K562 (cell line): Measurements from ENCODE around the gene PACSIN2. TPM values are rescaled to one million over a fixed set of nuclear protein-coding genes. Genes with fewer than 3 reads are reported as not detected.

Experiments
- ATAC-seq: fragments of 200-7000 bp; cut with Tn5 transposase; 3 replicates; pipeline ENCODE4 v1.9.1; 2020; ENCODE audit warnings: moderate library complexity
- BruUV-seq: library from RNA; stranded (reverse); fragments of 400-500 nt; replicated peaks from 2 replicates; lab custom pipeline; 2021; lab: Mats Ljungman, UMichigan
- CTCF ChIA-PET: fragments of 300-600 bp; formaldehyde crosslinking; extraction: SDS; loops from one replicate; lab custom pipeline; 2021; ENCODE audit warnings: low intra/inter-chr PET ratio; lab: Yijun Ruan, JAX
- POLR2A ChIA-PET: fragments of 300-600, 350-650 bp; sonication (Branson Sonifier 250); formaldehyde crosslinking; extraction: SDS; loops from one replicate; lab custom pipeline; 2021; ENCODE audit warnings: antibody characterized with exemption, inconsistent platforms; lab: Yijun Ruan, JAX
- DNase-seq, 4 experiments: peaks; one replicate each; pipeline versions ENCODE4 v3.0.0 to v3.0.0-alpha.2; 2011 to 2018; ENCODE audit warnings: low spot score in 3 of 4, mixed read lengths in 3 of 4; ENCODE audit errors: extremely low read depth in 1 of 4
- FAIRE-seq: peaks from 2 replicates; lab custom pipeline; 2011; peaks lifted over from hg19 to GRCh38; lab: Jason Lieb, UNC
- H2AFZ ChIP-seq: 2 replicates; pipeline ENCODE4 v1.6.0; 2011; ENCODE audit warnings: low read depth, low read length, control low read depth, inconsistent platforms
- H3K27ac ChIP-seq: fragments of 200-600 bp; 3 replicates; pipeline ENCODE4 v1.8.0; 2011; ENCODE audit warnings: low read depth, mild to moderate bottlenecking, control low read depth, inconsistent platforms, low read length, moderate library complexity, mixed read lengths; ENCODE audit errors: extremely low read depth
- H3K27me3 ChIP-seq, 2 experiments: fragments of 300-600 bp in 1 of 2; 2 replicates in 1 of 2; 3 replicates in 1 of 2; pipeline versions ENCODE4 v1.6.0 to v1.8.0; 2011; ENCODE audit warnings: inconsistent platforms in 2 of 2, low read length in 2 of 2, mild to moderate bottlenecking in 1 of 2, mixed read lengths in 1 of 2, moderate library complexity in 1 of 2; ENCODE audit not compliant: control insufficient read depth in 2 of 2, insufficient read depth in 2 of 2
- H3K36me3 ChIP-seq: fragments of 300-600 bp; 3 replicates; pipeline ENCODE4 v1.8.0; 2011; ENCODE audit warnings: mild to moderate bottlenecking, low read length, inconsistent platforms; ENCODE audit not compliant: control insufficient read depth, insufficient read depth
- H3K4me1 ChIP-seq, 2 experiments: fragments of 200-600 bp in 1 of 2; replicated peaks in 1 of 2; 2 replicates in 1 of 2; 3 replicates in 1 of 2; pipeline versions ENCODE4 v1.5.1 to v1.8.0; 2011; ENCODE audit warnings: inconsistent platforms in 2 of 2, low read length in 2 of 2, mild to moderate bottlenecking in 1 of 2, mixed read lengths in 1 of 2, moderate library complexity in 1 of 2; ENCODE audit not compliant: control insufficient read depth in 2 of 2, insufficient read depth in 2 of 2
- H3K4me2 ChIP-seq: 2 replicates; pipeline ENCODE4 v1.6.1; 2011; ENCODE audit warnings: low read length, control low read depth, inconsistent platforms, mixed read lengths; ENCODE audit not compliant: insufficient read depth
- H3K4me3 ChIP-seq: fragments of 200-600 bp; sonication (generic), shearing (Covaris generic); 2 replicates; pipeline ENCODE4 v1.5.1; 2016; ENCODE audit warnings: control low read depth, inconsistent platforms
- H3K79me2 ChIP-seq: fragments of 200-600 bp; 3 replicates; pipeline ENCODE4 v1.8.0; 2011; ENCODE audit warnings: low read length, inconsistent platforms; ENCODE audit not compliant: control insufficient read depth, insufficient read depth
- H3K9ac ChIP-seq, 2 experiments: 2 replicates each; pipeline versions ENCODE4 v1.6.0 to v1.6.1; 2011; ENCODE audit warnings: low read depth in 2 of 2, low read length in 2 of 2, control low read depth in 1 of 2, inconsistent platforms in 1 of 2, mild to moderate bottlenecking in 1 of 2, mixed read lengths in 1 of 2; ENCODE audit not compliant: insufficient read depth in 1 of 2
- H3K9me1 ChIP-seq: one replicate; pipeline ENCODE4 v1.6.0; 2011; ENCODE audit warnings: inconsistent platforms, mild to moderate bottlenecking, low read length, moderate library complexity; ENCODE audit not compliant: control insufficient read depth, insufficient read depth
- H3K9me3 ChIP-seq: replicated peaks from 2 replicates; pipeline ENCODE4 v1.5.1; 2011; ENCODE audit warnings: low read depth, low read length, inconsistent platforms; ENCODE audit not compliant: control insufficient read depth, insufficient read depth
- H4K20me1 ChIP-seq: replicated peaks from 2 replicates; pipeline ENCODE4 v1.6.1; 2011; ENCODE audit warnings: low read length, inconsistent platforms, mixed read lengths; ENCODE audit not compliant: control insufficient read depth, insufficient read depth
- ADNP ChIP-seq: fragments of 200-800 bp; sonication (Bioruptor generic); IDR thresholded peaks from 2 replicates; pipeline ENCODE4 v1.6.1; 2016; ENCODE audit warnings: missing genetic modification characterization, missing compliant biosample characterization
- BCLAF1 ChIP-seq, 2 experiments: fragments of 450-650 bp in 1 of 2; IDR thresholded peaks; 2 replicates each; pipeline ENCODE4 v1.6.1; 2011 to 2017; ENCODE audit warnings: low read depth in 2 of 2, antibody characterized with exemption in 1 of 2, borderline replicate concordance in 1 of 2, low read length in 1 of 2, mild to moderate bottlenecking in 1 of 2, mixed read lengths in 1 of 2; ENCODE audit not compliant: control insufficient read depth in 1 of 2
- POLR2AphosphoS2 ChIP-seq: IDR thresholded peaks from 2 replicates; pipeline ENCODE4 v1.6.1; 2012; ENCODE audit warnings: low read length, improper control_type of control experiment
- SREBF1 ChIP-seq: fragments of 150-350 bp; IDR thresholded peaks from 2 replicates; pipeline ENCODE4 v1.6.1; 2014; ENCODE audit warnings: antibody characterized with exemption, low read depth, low read length, borderline replicate concordance
- ZBTB40 ChIP-seq, 2 experiments: fragments of 450-650 bp in 1 of 2; sonication (generic) in 1 of 2; formaldehyde crosslinking in 1 of 2; IDR thresholded peaks; 2 replicates each; pipeline versions ENCODE4 v1.7.1 to v1.9.0; 2016 to 2022; ENCODE audit warnings: inconsistent platforms in 1 of 2, mild to moderate bottlenecking in 1 of 2, missing genetic modification reagents in 1 of 2
- ZEB2 ChIP-seq: fragments of 450-650 bp; IDR thresholded peaks from 2 replicates; pipeline ENCODE4 v1.6.1; 2016
- ZNF224 ChIP-seq: sonication (generic); formaldehyde crosslinking; IDR thresholded peaks from 2 replicates; pipeline ENCODE4 v1.8.0; 2022; ENCODE audit warnings: mild to moderate bottlenecking, missing genetic modification reagents
- ZNF740 ChIP-seq, 3 experiments: fragments of 200-800 bp in 1 of 3; sonication (Bioruptor generic) in 1 of 3; sonication (generic) in 1 of 3; formaldehyde crosslinking in 1 of 3; IDR thresholded peaks; 2 replicates each; pipeline versions ENCODE4 v1.6.1 to v1.8.0; 2016 to 2022; ENCODE audit warnings: mild to moderate bottlenecking in 2 of 3, missing compliant biosample characterization in 2 of 3, missing genetic modification characterization in 2 of 3, missing genetic modification reagents in 1 of 3
- WGBS: fragments of 100-300 bp; shearing (Covaris generic); methylation state at CpG from one replicate; pipeline ENCODE4 v1.1.6; 2016; ENCODE audit warnings: low coverage, mixed read lengths; ENCODE audit not compliant: insufficient coverage; ENCODE audit errors: missing lambda C conversion rate; 5-methylcytosine and 5-hydroxymethylcytosine counted together
- in situ Hi-C: fragments of 300-500 bp; cut with MboI; formaldehyde crosslinking; loops from 4 replicates; pipeline ENCODE4 v1.15.0; 2018; ENCODE audit warnings: inconsistent platforms, mixed read lengths
- intact Hi-C: fragments of 100-400 bp; cut with micrococcal nuclease; formaldehyde crosslinking; loops from 2 replicates; pipeline ENCODE4 v1.14.2; 2022
- polyA plus RNA-seq, 8 experiments: library from polyadenylated mRNA; depleted of rRNA in 4 of 8; stranded (reverse) in 5 of 8; unstranded in 3 of 8; fragments of >200 nt; fragmentation: Nextera tagmentation in 2 of 8; fragmentation: Illumina TruSeq in 1 of 8; extraction: Ambion mirVana in 2 of 8; extraction: Trizol in 1 of 8; gene quantifications; 2 replicates each; pipeline versions ENCODE4 v1.2.1 to v1.2.3, GENCODE V29; 2011 to 2014; ENCODE audit warnings: inconsistent platforms in 1 of 8, missing spikeins in 1 of 8
- total RNA-seq, 7 experiments: library from RNA; depleted of rRNA in 6 of 7; stranded (reverse); fragments of >200 nt in 6 of 7; fragmentation: Illumina TruSeq in 2 of 7; extraction: Trizol in 2 of 7; gene quantifications; 2 replicates each; pipeline versions ENCODE4 v1.2.1 to v1.2.3, GENCODE V29; 2011 to 2021; ENCODE audit warnings: low replicate concordance in 1 of 7

PACSIN2 gene
- total and polyA plus RNA-seq, 9 of the 15 experiments (the other 6 are each of a cell fraction or from before 2014, with no cell fraction given), result 0.45 to 45.1 (median 23.9) TPM

- ChIA-PET CTCF (no interaction called here), POLR2A (no interaction called here)
- Histone ChIP-seq H3K79me2 (peaks cover 24% of the 10 kb centered on the region), H4K20me1 (peaks cover 41% of the 10 kb centered on the region), H3K4me3 (no peak overlapping the region), H2AFZ (no peak overlapping the region), H3K9ac (no peak overlapping the region), H3K36me3 (0 out of 3 replicates have a peak, but pooled peaks cover 3% of the 10 kb centered on the region), H3K9me3 (no peaks in the 10 kb centered on the region), H3K27ac (no peak overlapping the region), H3K4me2 (no peak overlapping the region), H3K9me1 (peaks cover 2% of the 10 kb centered on the region), H3K27me3 (no peaks in the 10 kb centered on the region), H3K4me1 (peaks cover 15 to 29% of the 10 kb centered on the region in 2 experiments)
- no TSS peak for BruUV-seq
- 26% methylated on average over 6 of the region's 7 CpGs for WGBS
- intact Hi-C loops, result no loop called here
- in situ Hi-C loops, result no loop called here
- DNase-seq (no peak), FAIRE-seq (no peak), ATAC-seq (no peak)
- TF ChIP-seq BCLAF1 (IDR thresholded peaks at IDR 0.05; ENCODE audit: borderline replicate concordance in 1 of 2, control insufficient read depth in 1 of 2, low read depth in 2 of 2, low read length in 1 of 2) (no peak), POLR2AphosphoS2 (no peak), ZNF740 (CRISPR knock-in tag; IDR thresholded peaks at IDR 0.05) (no peak), ZNF740 (tag; IDR thresholded peaks at IDR 0.05) (no peak), SREBF1 (no peak), ZNF224 (CRISPR knock-in tag) (no peak), ADNP (tag) (no peak), ZEB2 (no peak), ZBTB40 (IDR thresholded peaks at IDR 0.05) (no peak), ZBTB40 (CRISPR knock-in tag; IDR thresholded peaks at IDR 0.05) (no peak)
These were observed 75.5 kb downstream of the PACSIN2 start for GRCh38 chr22:42939451-42939881.
